ENCODE data around the gene DCXR.

Gene DCXR

GRCh38 chr17:82037092-82037888, at the start of gene DCXR (continued):
- TF ChIP-seq, protein P1, sequence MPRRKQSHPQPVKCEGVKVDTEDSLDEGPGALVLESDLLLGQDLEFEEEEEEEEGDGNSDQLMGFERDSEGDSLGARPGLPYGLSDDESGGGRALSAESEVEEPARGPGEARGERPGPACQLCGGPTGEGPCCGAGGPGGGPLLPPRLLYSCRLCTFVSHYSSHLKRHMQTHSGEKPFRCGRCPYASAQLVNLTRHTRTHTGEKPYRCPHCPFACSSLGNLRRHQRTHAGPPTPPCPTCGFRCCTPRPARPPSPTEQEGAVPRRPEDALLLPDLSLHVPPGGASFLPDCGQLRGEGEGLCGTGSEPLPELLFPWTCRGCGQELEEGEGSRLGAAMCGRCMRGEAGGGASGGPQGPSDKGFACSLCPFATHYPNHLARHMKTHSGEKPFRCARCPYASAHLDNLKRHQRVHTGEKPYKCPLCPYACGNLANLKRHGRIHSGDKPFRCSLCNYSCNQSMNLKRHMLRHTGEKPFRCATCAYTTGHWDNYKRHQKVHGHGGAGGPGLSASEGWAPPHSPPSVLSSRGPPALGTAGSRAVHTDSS (tag by site-specific recombination; IDR thresholded peaks at IDR 0.05), result no peak
- TF ChIP-seq, protein P2, sequence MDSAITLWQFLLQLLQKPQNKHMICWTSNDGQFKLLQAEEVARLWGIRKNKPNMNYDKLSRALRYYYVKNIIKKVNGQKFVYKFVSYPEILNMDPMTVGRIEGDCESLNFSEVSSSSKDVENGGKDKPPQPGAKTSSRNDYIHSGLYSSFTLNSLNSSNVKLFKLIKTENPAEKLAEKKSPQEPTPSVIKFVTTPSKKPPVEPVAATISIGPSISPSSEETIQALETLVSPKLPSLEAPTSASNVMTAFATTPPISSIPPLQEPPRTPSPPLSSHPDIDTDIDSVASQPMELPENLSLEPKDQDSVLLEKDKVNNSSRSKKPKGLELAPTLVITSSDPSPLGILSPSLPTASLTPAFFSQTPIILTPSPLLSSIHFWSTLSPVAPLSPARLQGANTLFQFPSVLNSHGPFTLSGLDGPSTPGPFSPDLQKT (IDR thresholded peaks at IDR 0.05; ENCODE audit: borderline replicate concordance, low read depth, low read length), result no peak
- TF ChIP-seq ZNF341 (tag by site-specific recombination; IDR thresholded peaks at IDR 0.05; ENCODE audit: low read depth) (peak; percentile 91), ZNF549 (tag by site-specific recombination; IDR thresholded peaks at IDR 0.05) (no peak), PRDM4 (tag by site-specific recombination; IDR thresholded peaks at IDR 0.05) (no peak), HOXD13 (CRISPR knock-in tag; IDR thresholded peaks at IDR 0.05; ENCODE audit: borderline replicate concordance) (no peak), ZNF600 (tag by site-specific recombination; IDR thresholded peaks at IDR 0.05) (peak; percentile 98), ZNF266 (tag by site-specific recombination; IDR thresholded peaks at IDR 0.05; ENCODE audit: low read depth) (no peak), ZNF670 (tag by site-specific recombination; IDR thresholded peaks at IDR 0.05; ENCODE audit: low read depth) (no peak), ZNF596 (tag by site-specific recombination; IDR thresholded peaks at IDR 0.05) (no peak), ZNF544 (tag by site-specific recombination; IDR thresholded peaks at IDR 0.05) (no peak), ZNF221 (tag by site-specific recombination; IDR thresholded peaks at IDR 0.05; ENCODE audit: borderline replicate concordance) (no peak; the same call in 1 of the 2 replicates), ZNF18 (tag by site-specific recombination; IDR thresholded peaks at IDR 0.05) (no peak), ZNF768 (tag by site-specific recombination; IDR thresholded peaks at IDR 0.05) (no peak; the same call in 1 of the 2 replicates), ZNF621 (tag by site-specific recombination; IDR thresholded peaks at IDR 0.05) (no peak), HOXC10 (CRISPR knock-in tag; IDR thresholded peaks at IDR 0.05) (no peak), ZNF561 (tag by site-specific recombination; IDR thresholded peaks at IDR 0.05; ENCODE audit: borderline replicate concordance) (peak; percentile 83), ZNF785 (tag by site-specific recombination; IDR thresholded peaks at IDR 0.05) (0 out of 2 replicates have a peak, but pooled peaks have one; percentile 51), ZNF416 (tag by site-specific recombination; IDR thresholded peaks at IDR 0.05) (no peak), ZNF214 (tag by site-specific recombination; IDR thresholded peaks at IDR 0.05; ENCODE audit: borderline replicate concordance) (no peak), ZBTB17 (tag by site-specific recombination; IDR thresholded peaks at IDR 0.05) (peak; percentile 86), ZNF777 (tag by site-specific recombination; IDR thresholded peaks at IDR 0.05; ENCODE audit: borderline replicate concordance) (no peak), YY1 (tag by site-specific recombination; IDR thresholded peaks at IDR 0.05) (peak; percentile 48; the same call in 1 of the 2 replicates), YY2 (tag by site-specific recombination; IDR thresholded peaks at IDR 0.05) (no peak), ZFP69B (tag by site-specific recombination; IDR thresholded peaks at IDR 0.05) (peak; percentile 78; the same call in 1 of the 2 replicates), ZNF184 (tag by site-specific recombination; IDR thresholded peaks at IDR 0.05) (no peak), ZNF423 (tag by site-specific recombination; IDR thresholded peaks at IDR 0.05) (no peak), ZNF623 (tag by site-specific recombination; IDR thresholded peaks at IDR 0.05) (no peak), ZNF76 (tag by site-specific recombination; IDR thresholded peaks at IDR 0.05; ENCODE audit: borderline replicate concordance, low read depth) (peak; percentile 51; the same call in 1 of the 2 replicates), PRDM1 (tag by site-specific recombination; IDR thresholded peaks at IDR 0.05) (no peak), ZEB2 (tag by site-specific recombination; IDR thresholded peaks at IDR 0.05) (peak; percentile 97)
- TF ChIP-seq, protein P3, sequence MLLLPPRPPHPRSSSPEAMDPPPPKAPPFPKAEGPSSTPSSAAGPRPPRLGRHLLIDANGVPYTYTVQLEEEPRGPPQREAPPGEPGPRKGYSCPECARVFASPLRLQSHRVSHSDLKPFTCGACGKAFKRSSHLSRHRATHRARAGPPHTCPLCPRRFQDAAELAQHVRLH (tag by site-specific recombination; IDR thresholded peaks at IDR 0.05), result peak; percentile 57
- TF ChIP-seq, protein P4, sequence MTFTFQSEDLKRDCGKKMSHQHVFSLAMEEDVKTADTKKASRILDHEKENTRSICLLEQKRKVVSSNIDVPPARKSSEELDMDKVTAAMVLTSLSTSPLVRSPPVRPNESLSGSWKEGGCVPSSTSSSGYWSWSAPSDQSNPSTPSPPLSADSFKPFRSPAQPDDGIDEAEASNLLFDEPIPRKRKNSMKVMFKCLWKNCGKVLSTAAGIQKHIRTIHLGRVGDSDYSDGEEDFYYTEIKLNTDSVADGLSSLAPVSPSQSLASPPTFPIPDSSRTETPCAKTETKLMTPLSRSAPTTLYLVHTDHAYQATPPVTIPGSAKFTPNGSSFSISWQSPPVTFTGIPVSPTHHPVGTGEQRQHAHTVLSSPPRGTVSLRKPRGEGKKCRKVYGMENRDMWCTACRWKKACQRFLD (tag by site-specific recombination; IDR thresholded peaks at IDR 0.05), result no peak
